H1 (cell line): ENCODE measurements around the gene TTBK2. TPM values are rescaled to one million over a fixed set of nuclear protein-coding genes. Genes with fewer than 3 reads are reported as not detected.

Experiments
- CTCF ChIA-PET: fragments of 300-600 bp; sonication (Branson Sonifier 250); formaldehyde crosslinking; loops from one replicate; lab custom pipeline; 2021; ENCODE audit not compliant: partially characterized antibody; lab: Charles Lee
- POLR2A ChIA-PET: fragments of 300-600 bp; sonication (Branson Sonifier 250); formaldehyde crosslinking; loops from one replicate; lab custom pipeline; 2021; ENCODE audit warnings: inconsistent platforms; ENCODE audit not compliant: partially characterized antibody; lab: Charles Lee
- DNase-seq, 2 experiments: peaks; one replicate each; pipeline versions ENCODE4 v3.0.0 to v3.0.0-alpha.2; 2010 to 2022; ENCODE audit warnings: low spot score in 2 of 2, low read depth in 1 of 2, mixed read lengths in 1 of 2
- FAIRE-seq: peaks from 2 replicates; lab custom pipeline; 2011; peaks lifted over from hg19 to GRCh38; lab: Jason Lieb, UNC
- H2AFZ ChIP-seq: 2 replicates; pipeline ENCODE4 v1.8.1; 2012; ENCODE audit warnings: low read length, inconsistent platforms
- H2AK5ac ChIP-seq: 2 replicates; pipeline ENCODE4 v1.6.1; 2013; ENCODE audit warnings: low read depth, low read length
- H2BK120ac ChIP-seq: replicated peaks from 2 replicates; pipeline ENCODE3; 2013; ENCODE audit warnings: low read depth, low read length, inconsistent platforms
- H2BK12ac ChIP-seq: 2 replicates; pipeline ENCODE4 v1.6.1; 2013; ENCODE audit warnings: low read depth, low read length
- H2BK15ac ChIP-seq: 2 replicates; pipeline ENCODE4 v1.6.1; 2013; ENCODE audit warnings: low read length
- H2BK20ac ChIP-seq: 2 replicates; pipeline ENCODE4 v1.6.1; 2013; ENCODE audit warnings: low read length
- H2BK5ac ChIP-seq: 2 replicates; pipeline ENCODE4 v1.6.1; 2013; ENCODE audit warnings: low read depth, low read length
- H3K14ac ChIP-seq: 2 replicates; pipeline ENCODE4 v1.6.1; 2013; ENCODE audit warnings: inconsistent platforms; ENCODE audit not compliant: insufficient read length
- H3K18ac ChIP-seq: 2 replicates; pipeline ENCODE4 v1.6.1; 2013; ENCODE audit warnings: low read length; ENCODE audit errors: extremely low read depth
- H3K23ac ChIP-seq: 2 replicates; pipeline ENCODE4 v1.6.1; 2013; ENCODE audit warnings: inconsistent platforms; ENCODE audit not compliant: insufficient read length
- H3K23me2 ChIP-seq: 2 replicates; pipeline ENCODE4 v1.6.1; 2013; ENCODE audit warnings: low read depth, low read length
- H3K27ac ChIP-seq: 2 replicates; pipeline ENCODE4 v1.6.1; 2011; ENCODE audit warnings: low read depth, low read length, inconsistent platforms
- H3K27me3 ChIP-seq, 4 experiments: replicated peaks in 1 of 4; 1 replicate in 1 of 4; 2 replicates in 3 of 4; pipeline versions ENCODE4 v1.6.1 to v1.8.1; 2011 to 2013; ENCODE audit warnings: low read length in 3 of 4, mild to moderate bottlenecking in 3 of 4, inconsistent platforms in 2 of 4, mixed read lengths in 2 of 4, moderate library complexity in 1 of 4; ENCODE audit not compliant: control insufficient read depth in 3 of 4, insufficient read depth in 3 of 4; ENCODE audit errors: extremely low read depth in 1 of 4
- H3K36me3 ChIP-seq, 4 experiments: 2 replicates each; pipeline versions ENCODE4 v1.6.1 to v1.8.1; 2011 to 2013; ENCODE audit warnings: mild to moderate bottlenecking in 4 of 4, low read length in 3 of 4, moderate library complexity in 2 of 4, control low read depth in 1 of 4, inconsistent platforms in 1 of 4; ENCODE audit not compliant: insufficient read depth in 4 of 4, control insufficient read depth in 2 of 4
- H3K4ac ChIP-seq: replicated peaks from 2 replicates; pipeline ENCODE3; 2013; ENCODE audit warnings: low read length, low read depth, mixed read lengths, inconsistent platforms; ENCODE audit not compliant: insufficient read length
- H3K4me1 ChIP-seq, 4 experiments: replicated peaks in 1 of 4; 1 replicate in 1 of 4; 2 replicates in 3 of 4; pipeline versions ENCODE4 v1.6.1 to v1.8.1; 2011 to 2013; ENCODE audit warnings: low read length in 3 of 4, inconsistent platforms in 2 of 4, mixed read lengths in 1 of 4; ENCODE audit not compliant: insufficient read depth in 4 of 4, control insufficient read depth in 3 of 4
- H3K4me2 ChIP-seq, 2 experiments: 2 replicates each; pipeline versions ENCODE4 v1.6.1 to v1.8.1; 2011 to 2013; ENCODE audit warnings: low read depth in 2 of 2, low read length in 2 of 2, control low read depth in 1 of 2, inconsistent platforms in 1 of 2, mild to moderate bottlenecking in 1 of 2; ENCODE audit not compliant: insufficient read depth in 1 of 2
- H3K4me3 ChIP-seq, 4 experiments: fragments of 200-600, 300-600 bp in 1 of 4; sonication (generic), shearing (Covaris generic), sonication (Bioruptor Twin) in 1 of 4; 2 replicates each; pipeline versions ENCODE4 v1.5.1 to v1.8.1; 2011 to 2016; ENCODE audit warnings: low read length in 4 of 4, low read depth in 3 of 4, control low read depth in 2 of 4, inconsistent platforms in 2 of 4, mild to moderate bottlenecking in 2 of 4, mixed read lengths in 1 of 4, moderate library complexity in 1 of 4; ENCODE audit not compliant: insufficient read depth in 2 of 4; ENCODE audit errors: extremely low read depth in 1 of 4
- H3K56ac ChIP-seq: replicated peaks from 2 replicates; pipeline ENCODE3; 2013; ENCODE audit warnings: low read depth, mild to moderate bottlenecking, mixed read lengths, low read length, inconsistent platforms; ENCODE audit not compliant: insufficient read length
- H3K79me1 ChIP-seq: 2 replicates; pipeline ENCODE4 v1.6.1; 2013; ENCODE audit warnings: low read depth, low read length, control low read depth
- H3K79me2 ChIP-seq, 2 experiments: 2 replicates each; pipeline versions ENCODE4 v1.6.1 to v1.8.1; 2012 to 2013; ENCODE audit warnings: low read length in 2 of 2, mild to moderate bottlenecking in 2 of 2, inconsistent platforms in 1 of 2; ENCODE audit not compliant: insufficient read depth in 2 of 2, control insufficient read depth in 1 of 2
- H3K9ac ChIP-seq, 4 experiments: replicated peaks in 1 of 4; 1 replicate in 1 of 4; 2 replicates in 3 of 4; pipeline versions ENCODE4 v1.6.1 to v1.8.1; 2011 to 2013; ENCODE audit warnings: low read depth in 3 of 4, low read length in 3 of 4, control low read depth in 2 of 4, mild to moderate bottlenecking in 2 of 4, moderate library complexity in 2 of 4, inconsistent platforms in 1 of 4; ENCODE audit errors: extremely low read depth in 1 of 4
- H3K9me3 ChIP-seq, 2 experiments: 2 replicates each; pipeline versions ENCODE4 v1.6.1 to v1.8.1; 2012 to 2013; ENCODE audit warnings: mild to moderate bottlenecking in 2 of 2, moderate library complexity in 2 of 2, control low read depth in 1 of 2, inconsistent platforms in 1 of 2, low read depth in 1 of 2, low read length in 1 of 2, mixed read lengths in 1 of 2; ENCODE audit not compliant: insufficient read depth in 2 of 2
- H4K20me1 ChIP-seq, 2 experiments: replicated peaks in 1 of 2; 2 replicates each; pipeline versions ENCODE3 to v1.8.1; 2011 to 2013; ENCODE audit warnings: inconsistent platforms in 2 of 2, low read length in 2 of 2, mild to moderate bottlenecking in 1 of 2; ENCODE audit not compliant: insufficient read depth in 2 of 2, control insufficient read depth in 1 of 2
- H4K5ac ChIP-seq: 2 replicates; pipeline ENCODE4 v1.6.1; 2013; ENCODE audit warnings: low read length, low read depth, mixed read lengths, inconsistent platforms; ENCODE audit not compliant: insufficient read length
- H4K8ac ChIP-seq: 2 replicates; pipeline ENCODE4 v1.8.0; 2013; ENCODE audit warnings: mild to moderate bottlenecking, moderate library complexity, low read length, inconsistent platforms; ENCODE audit not compliant: insufficient read depth; ENCODE audit errors: extremely low read depth
- H4K91ac ChIP-seq: replicated peaks from 2 replicates; pipeline ENCODE3; 2013; ENCODE audit warnings: low read length, mixed read lengths, inconsistent platforms; ENCODE audit not compliant: insufficient read length
- BRCA1 ChIP-seq: IDR thresholded peaks from 2 replicates; pipeline ENCODE4 v1.6.1; 2012; ENCODE audit warnings: low read depth, low read length, improper control_type of control experiment
- CHD1 ChIP-seq: IDR thresholded peaks from 2 replicates; pipeline ENCODE4 v1.6.1; 2012; ENCODE audit warnings: low read depth, low read length, improper control_type of control experiment
- EP300 ChIP-seq, 2 experiments: IDR thresholded peaks; 1 replicate in 1 of 2; 2 replicates in 1 of 2; pipeline ENCODE4 v1.6.1; 2011 to 2012; ENCODE audit warnings: low read depth in 2 of 2, low read length in 2 of 2, mild to moderate bottlenecking in 2 of 2, borderline replicate concordance in 1 of 2, inconsistent platforms in 1 of 2, moderate library complexity in 1 of 2
- GABPA ChIP-seq: IDR thresholded peaks from 2 replicates; pipeline ENCODE4 v1.6.1; 2011; ENCODE audit warnings: mild to moderate bottlenecking, low read length, moderate library complexity, borderline replicate concordance; ENCODE audit not compliant: insufficient read depth
- JUN ChIP-seq: IDR thresholded peaks from 2 replicates; pipeline ENCODE4 v1.6.1; 2011; ENCODE audit warnings: low read depth, mild to moderate bottlenecking, improper control_type of control experiment, low read length
- JUND ChIP-seq: IDR thresholded peaks from 2 replicates; pipeline ENCODE4 v1.6.1; 2011; ENCODE audit warnings: mild to moderate bottlenecking, improper control_type of control experiment, low read length
- KDM1A ChIP-seq: fragments of 200-600, 300-600 bp; sonication (generic); IDR thresholded peaks from 2 replicates; pipeline ENCODE4 v1.7.1; 2016; ENCODE audit warnings: mild to moderate bottlenecking, low read length, borderline replicate concordance
- KDM5A ChIP-seq: fragments of 200-600 bp; IDR thresholded peaks from 2 replicates; pipeline ENCODE4 v1.7.1; 2012; ENCODE audit warnings: mild to moderate bottlenecking, low read length, inconsistent platforms, mixed read lengths
- POLR2AphosphoS5 ChIP-seq: IDR thresholded peaks from 2 replicates; pipeline ENCODE4 v1.6.1; 2011; ENCODE audit warnings: low read depth, low read length
- RAD21 ChIP-seq, 2 experiments: IDR thresholded peaks in 1 of 2; conservative IDR thresholded peaks in 1 of 2; 2 replicates each; pipeline ENCODE4 v1.6.1; 2011; ENCODE audit warnings: low read depth in 2 of 2, low read length in 2 of 2, improper control_type of control experiment in 1 of 2, inconsistent platforms in 1 of 2, mild to moderate bottlenecking in 1 of 2, moderate library complexity in 1 of 2
- SP1 ChIP-seq: IDR thresholded peaks from 2 replicates; pipeline ENCODE4 v1.6.1; 2011; ENCODE audit warnings: low read depth, low read length
- SP4 ChIP-seq: IDR thresholded peaks from 2 replicates; pipeline ENCODE4 v1.6.1; 2012; ENCODE audit warnings: low read length, inconsistent platforms
- TCF12 ChIP-seq: IDR thresholded peaks from 2 replicates; pipeline ENCODE4 v1.6.1; 2011; ENCODE audit warnings: low read depth, mild to moderate bottlenecking, low read length
- WGBS, 2 experiments: shearing (Covaris generic) in 1 of 2; methylation state at CpG; one replicate each; pipeline versions ENCODE4 v1.1.6 to v1.1.7; 2013 to 2015; ENCODE audit warnings: low lambda C conversion rate in 2 of 2, mixed read lengths in 2 of 2, inconsistent platforms in 1 of 2, low coverage in 1 of 2, missing lambda C conversion rate in 1 of 2; ENCODE audit not compliant: insufficient replicate concordance in 2 of 2, insufficient coverage in 1 of 2, insufficient read length in 1 of 2; ENCODE audit errors: extremely low coverage in 1 of 2, missing lambda C conversion rate in 1 of 2; 5-methylcytosine and 5-hydroxymethylcytosine counted together
- polyA plus RNA-seq, 7 experiments: library from polyadenylated mRNA; depleted of rRNA in 3 of 7; stranded (reverse) in 5 of 7; unstranded in 2 of 7; fragments of >200 nt in 5 of 7; fragments of 200-250 nt in 2 of 7; gene quantifications; 1 replicate in 5 of 7; 2 replicates in 1 of 7; 4 replicates in 1 of 7; pipeline versions ENCODE4 v1.2.1 to v1.2.3, GENCODE V29; 2011 to 2013; ENCODE audit warnings: missing spikeins in 2 of 7, mixed read lengths in 2 of 7
- total RNA-seq: library from RNA; stranded (reverse); fragmentation: NEBNext Ultra II Directional; extraction: Animal tissue kit (Norgen Biotek cat#: 25700); gene quantifications from 2 replicates; pipeline ENCODE4 v1.2.1, GENCODE V29; 2021

Gene TTBK2
- total and polyA plus RNA-seq, 2 of the 8 experiments (the other 6 are each of a cell fraction or from before 2014, with no cell fraction given), result 2.7 to 18.2 TPM

DNA sequence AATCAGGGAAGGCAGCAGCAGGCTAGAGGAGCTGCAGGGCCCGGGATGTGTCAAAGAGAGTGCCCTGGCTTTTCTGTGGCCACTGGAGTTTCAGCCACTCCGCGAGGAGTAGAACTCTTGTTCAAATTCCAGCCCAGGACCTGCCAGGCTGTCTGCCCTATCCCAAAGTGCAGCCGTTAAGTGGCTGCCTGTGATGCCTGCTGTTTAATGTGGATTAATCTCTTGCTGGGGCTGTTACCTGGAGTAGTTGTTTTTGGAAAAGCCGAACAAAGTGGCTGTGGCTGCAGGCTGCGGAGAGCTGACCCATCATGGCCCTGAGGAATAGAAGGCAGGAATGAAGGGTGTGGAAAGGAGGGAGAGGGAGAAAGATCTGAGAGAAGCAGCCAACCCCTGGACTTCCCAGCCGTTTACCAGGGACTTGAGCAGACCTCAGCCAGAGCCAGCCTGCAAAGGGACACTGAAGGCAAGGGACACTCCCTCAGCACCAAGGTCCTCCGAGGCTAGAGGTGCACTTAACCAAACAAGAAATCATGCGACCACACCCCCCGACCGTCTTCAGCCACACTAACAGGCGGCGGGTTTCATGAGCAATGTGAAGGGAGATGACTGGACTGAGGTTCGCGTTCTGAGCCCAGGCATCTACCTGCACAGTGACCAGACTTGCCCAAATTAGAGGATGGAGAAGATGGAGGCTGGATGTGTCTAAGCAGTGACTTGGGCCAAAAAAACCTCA, 188.3 kb downstream of the TTBK2 start:
- no peak overlapping the region for H4K8ac ChIP-seq
- POLR2A ChIA-PET, result interaction anchor here (7.1 kb wide), 1 partner anchor 11 kb away, joined by 27 read pairs; no protein-coding TSS in a partner anchor
- H3K36me3 ChIP-seq, result peaks cover 8 to 41% (median 13%) of the 10 kb centered on the region in 4 experiments; a peak in 7 of 8 replicates
- no peak overlapping the region for H2BK15ac ChIP-seq
- H4K91ac ChIP-seq, result no peak overlapping the region
- no peak overlapping the region for H3K4me3 ChIP-seq
- CTCF ChIA-PET, result interaction anchor here (0.5 to 2.1 kb wide), 5 partner anchors 10 to 194 kb away, joined by 3 to 6 read pairs (median 5); no protein-coding TSS in a partner anchor
- H2BK20ac ChIP-seq, result no peak overlapping the region
- no peak overlapping the region for H3K4ac ChIP-seq
- no peak overlapping the region for H3K23ac ChIP-seq
- no peak overlapping the region for H3K14ac ChIP-seq
- peaks cover 0 to 3% (median 1%) of the 10 kb centered on the region in 4 experiments; a peak in 2 of 7 replicates for H3K27me3 ChIP-seq
- no peak overlapping the region for H2BK5ac ChIP-seq
- no peak overlapping the region for H3K56ac ChIP-seq
- DNase-seq (no peak), FAIRE-seq (no peak)
- H2BK120ac ChIP-seq, result no peak overlapping the region
- no peak overlapping the region for H3K18ac ChIP-seq
- no peak overlapping the region for H2AK5ac ChIP-seq
- no peak overlapping the region for H3K27ac ChIP-seq
- no peak overlapping the region for H3K9ac ChIP-seq
- H4K5ac ChIP-seq, result no peak overlapping the region
- peaks cover 10 to 13% of the 10 kb centered on the region in 2 experiments for H4K20me1 ChIP-seq
- H2AFZ ChIP-seq, result no peak overlapping the region
- peaks cover 7% of the 10 kb centered on the region; the same call in 1 of the 2 replicates for H3K23me2 ChIP-seq
- no peaks in the 10 kb centered on the region; the same call in 1 of the 2 replicates for H3K79me1 ChIP-seq
- 88% methylated on average over 15 of the region's 15 CpGs; no CpG with 5 or more reads in 1 of the 2 experiments for WGBS, 2 experiments
- H3K4me2 ChIP-seq, result no peak overlapping the region
- no peaks in the 10 kb centered on the region for H3K9me3 ChIP-seq
- H3K4me1 ChIP-seq, result peaks cover 0 to 14% (median 9%) of the 10 kb centered on the region in 4 experiments; a peak in 6 of 7 replicates
- H3K79me2 ChIP-seq, result no peaks in the 10 kb centered on the region
- no peak overlapping the region for H2BK12ac ChIP-seq
- TF ChIP-seq JUN (no peak), KDM1A (no peak), SP4 (no peak), JUND (no peak), GABPA (no peak), EP300 (IDR thresholded peaks at IDR 0.05; ENCODE audit: borderline replicate concordance in 1 of 2, low read depth in 2 of 2, low read length in 2 of 2) (no peak), RAD21 (IDR thresholded peaks at IDR 0.05 in 1 of 2, conservative IDR thresholded peaks at IDR 0.05 in 1 of 2; ENCODE audit: low read depth in 2 of 2, low read length in 2 of 2) (no peak), SP1 (no peak), CHD1 (no peak), BRCA1 (no peak), TCF12 (no peak), POLR2AphosphoS5 (no peak), KDM5A (no peak)
